ENCODE results near the gene USP13. TPM values are rescaled to one million over a fixed set of nuclear protein-coding genes. Genes with fewer than 3 reads are reported as not detected.

Gene USP13
- total and polyA plus RNA-seq, 2 donors (not counting 3 experiments of a cell fraction or from before 2014, with no cell fraction given): 5.8 to 24.0 TPM

DNA sequence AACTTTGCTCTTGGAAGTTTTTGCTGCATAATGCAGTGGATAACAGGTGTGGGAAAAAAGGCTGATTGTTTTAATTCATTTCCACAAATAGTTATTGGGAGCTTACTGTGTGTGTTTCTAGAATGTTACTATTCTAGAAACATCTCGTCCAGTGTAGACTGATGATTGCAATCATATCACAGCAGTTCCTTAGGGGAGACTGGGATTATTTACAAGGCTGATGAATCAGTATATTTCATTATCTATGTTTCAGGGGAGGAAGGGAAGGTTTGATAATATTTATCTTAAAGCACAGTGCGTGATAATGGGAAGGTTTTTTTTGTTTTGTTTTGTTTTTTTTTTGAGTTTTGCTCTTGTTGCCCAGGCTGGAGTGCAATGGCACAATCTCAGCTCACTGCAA is 2.4 kb downstream of the USP13 start:
- no peaks in the 10 kb centered on the region for H3K27me3 ChIP-seq (ENCODE audit: control insufficient read depth in 2 of 2, insufficient read depth in 2 of 2, low read length in 2 of 2)
- H3K4me2 ChIP-seq (ENCODE audit: insufficient read depth, low read length): no peak overlapping the region
- FAIRE-seq: no peak
- no peaks in the 10 kb centered on the region for H3K36me3 ChIP-seq (ENCODE audit: control insufficient read depth in 2 of 2, extremely low read depth in 1 of 2, insufficient read depth in 2 of 2, low read length in 2 of 2)
- no TSS peak for BruUV-seq (replicated peaks)
- H4K20me1 ChIP-seq (replicated peaks; ENCODE audit: control insufficient read depth, extremely low read depth, insufficient read depth, low read length): no peaks in the 10 kb centered on the region
- H3K4me1 ChIP-seq (ENCODE audit: control insufficient read depth, extremely low read depth, insufficient read depth, low read length): peaks cover 13% of the 10 kb centered on the region
- ChIA-PET POLR2A (no interaction called here), CTCF (interaction anchor here (1.1 kb wide), 1 partner anchor 95 kb away, joined by 3 read pairs; no protein-coding TSS in a partner anchor)
- dilution Hi-C loops (cut with MboI; ENCODE audit: extremely low pct_ligation_motif_present, low sequenced_read_pairs): no loop called here
- H3K79me2 ChIP-seq (ENCODE audit: control insufficient read depth, insufficient read depth, low read length): peaks cover 43% of the 10 kb centered on the region
- H3K9me3 ChIP-seq (replicated peaks; ENCODE audit: control insufficient read depth, insufficient read depth, low read length): no peaks in the 10 kb centered on the region
- no peak for DNase-seq (ENCODE audit: low read depth, low spot score)
- H3K9me1 ChIP-seq (replicated peaks; ENCODE audit: control insufficient read depth, extremely low read depth, insufficient read depth, low read length): no peaks in the 10 kb centered on the region
- H3K4me3 ChIP-seq (replicated peaks in 1 of 3; ENCODE audit: insufficient read depth in 1 of 3, low read depth in 1 of 3, low read length in 3 of 3): no peak overlapping the region
- no peak overlapping the region for H3K9ac ChIP-seq (replicated peaks; ENCODE audit: extremely low read depth, insufficient read depth, low read length)
- no peak overlapping the region for H2AFZ ChIP-seq (ENCODE audit: low read depth, low read length)
- intact Hi-C loops (cut with micrococcal nuclease): no loop called here
- no peak overlapping the region for H3K27ac ChIP-seq (ENCODE audit: insufficient read depth, low read depth, low read length)
- TF ChIP-seq JUN (IDR thresholded peaks at IDR 0.05; ENCODE audit: borderline replicate concordance, insufficient read depth, insufficient read length, low read depth) (no peak), POLR2A (IDR thresholded peaks at IDR 0.05; ENCODE audit: low read depth, low read length) (no peak), GATA2 (IDR thresholded peaks at IDR 0.05; ENCODE audit: insufficient read depth, insufficient read length, low read depth, low read length) (no peak), EZH2 (IDR thresholded peaks at IDR 0.05; ENCODE audit: borderline replicate concordance, low read depth, low read length, severe bottlenecking) (no peak), FOS (IDR thresholded peaks at IDR 0.05; ENCODE audit: borderline replicate concordance, insufficient read depth, low read length) (no peak), POLR2AphosphoS5 (IDR thresholded peaks at IDR 0.05; ENCODE audit: insufficient read depth, low read depth, low read length) (no peak), MYC (IDR thresholded peaks at IDR 0.05; ENCODE audit: low read depth, low read length) (no peak)
- TF ChIP-seq, protein P1, sequence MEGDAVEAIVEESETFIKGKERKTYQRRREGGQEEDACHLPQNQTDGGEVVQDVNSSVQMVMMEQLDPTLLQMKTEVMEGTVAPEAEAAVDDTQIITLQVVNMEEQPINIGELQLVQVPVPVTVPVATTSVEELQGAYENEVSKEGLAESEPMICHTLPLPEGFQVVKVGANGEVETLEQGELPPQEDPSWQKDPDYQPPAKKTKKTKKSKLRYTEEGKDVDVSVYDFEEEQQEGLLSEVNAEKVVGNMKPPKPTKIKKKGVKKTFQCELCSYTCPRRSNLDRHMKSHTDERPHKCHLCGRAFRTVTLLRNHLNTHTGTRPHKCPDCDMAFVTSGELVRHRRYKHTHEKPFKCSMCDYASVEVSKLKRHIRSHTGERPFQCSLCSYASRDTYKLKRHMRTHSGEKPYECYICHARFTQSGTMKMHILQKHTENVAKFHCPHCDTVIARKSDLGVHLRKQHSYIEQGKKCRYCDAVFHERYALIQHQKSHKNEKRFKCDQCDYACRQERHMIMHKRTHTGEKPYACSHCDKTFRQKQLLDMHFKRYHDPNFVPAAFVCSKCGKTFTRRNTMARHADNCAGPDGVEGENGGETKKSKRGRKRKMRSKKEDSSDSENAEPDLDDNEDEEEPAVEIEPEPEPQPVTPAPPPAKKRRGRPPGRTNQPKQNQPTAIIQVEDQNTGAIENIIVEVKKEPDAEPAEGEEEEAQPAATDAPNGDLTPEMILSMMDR (IDR thresholded peaks at IDR 0.05; ENCODE audit: extremely low read depth in 1 of 2, insufficient read depth in 1 of 2, low read depth in 1 of 2, low read length in 2 of 2): no peak
- TF ChIP-seq, protein P2, sequence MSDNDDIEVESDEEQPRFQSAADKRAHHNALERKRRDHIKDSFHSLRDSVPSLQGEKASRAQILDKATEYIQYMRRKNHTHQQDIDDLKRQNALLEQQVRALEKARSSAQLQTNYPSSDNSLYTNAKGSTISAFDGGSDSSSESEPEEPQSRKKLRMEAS (IDR thresholded peaks at IDR 0.05; ENCODE audit: insufficient read depth, insufficient read length): no peak

Measured in endothelial cell of umbilical vein (primary cell).